PC-3 (cell line): ENCODE measurements around the gene ARHGEF28. TPM values are rescaled to one million over a fixed set of nuclear protein-coding genes. Genes with fewer than 3 reads are reported as not detected.

Experiments used
- ATAC-seq: fragments of 200-7000 bp; cut with Tn5 transposase; 2 replicates; pipeline ENCODE4 v1.9.1; 2020; ENCODE audit warnings: mild to moderate bottlenecking, moderate library complexity
- BruUV-seq: library from RNA; stranded (reverse); fragments of 400-500 nt; replicated peaks from 2 replicates; lab custom pipeline; 2021; lab: Mats Ljungman, UMichigan
- CTCF ChIA-PET: fragments of 300-600 bp; sonication (Branson Sonifier 250); formaldehyde crosslinking; loops from one replicate; lab custom pipeline; 2022; ENCODE audit warnings: antibody characterized with exemption; lab: Charles Lee
- POLR2A ChIA-PET: fragments of 300-600 bp; sonication (Branson Sonifier 250); formaldehyde crosslinking; loops from one replicate; lab custom pipeline; 2022; ENCODE audit warnings: antibody characterized with exemption; ENCODE audit not compliant: unreplicated experiment; lab: Charles Lee
- DNase-seq: peaks from one replicate; pipeline ENCODE4 v3.0.0-alpha.2; 2015
- H2AFZ ChIP-seq: fragments of 300-600 bp; sonication (generic); 2 replicates; pipeline ENCODE4 v1.6.0; 2016; ENCODE audit warnings: antibody characterized with exemption, low read length
- H3F3A ChIP-seq: fragments of 300-600 bp; sonication (generic); one replicate; pipeline ENCODE4 v1.6.0; 2017; ENCODE audit warnings: antibody characterized with exemption, low read length, control low read depth, mild to moderate bottlenecking; ENCODE audit not compliant: unreplicated experiment
- H3K27ac ChIP-seq: fragments of 300-600 bp; sonication (generic); 2 replicates; pipeline ENCODE4 v1.5.1; 2016; ENCODE audit warnings: mild to moderate bottlenecking, low read length
- H3K27me3 ChIP-seq: fragments of 300-600 bp; sonication (generic); 2 replicates; pipeline ENCODE4 v1.6.1; 2016; ENCODE audit warnings: low read length, mixed read lengths
- H3K36me3 ChIP-seq: fragments of 300-600 bp; sonication (generic); 2 replicates; pipeline ENCODE4 v1.6.1; 2016; ENCODE audit warnings: low read depth, mixed run types, low read length, mixed read lengths
- H3K4me1 ChIP-seq: fragments of 300-600 bp; sonication (generic); 2 replicates; pipeline ENCODE4 v1.5.1; 2016; ENCODE audit warnings: low read length; ENCODE audit not compliant: insufficient read depth
- H3K4me2 ChIP-seq: fragments of 300-600 bp; sonication (generic); 2 replicates; pipeline ENCODE4 v1.6.0; 2016; ENCODE audit warnings: low read length
- H3K4me3 ChIP-seq: fragments of 300-600 bp; sonication (generic); 2 replicates; pipeline ENCODE4 v1.5.1; 2016; ENCODE audit warnings: mild to moderate bottlenecking, low read length, mixed read lengths
- H3K79me2 ChIP-seq: fragments of 300-600 bp; sonication (generic); 2 replicates; pipeline ENCODE4 v1.6.1; 2017; ENCODE audit warnings: low read length, mixed read lengths
- H3K9ac ChIP-seq: fragments of 300-600 bp; sonication (generic); 2 replicates; pipeline ENCODE4 v1.6.0; 2016; ENCODE audit warnings: mild to moderate bottlenecking, low read length
- H3K9me2 ChIP-seq: fragments of 300-600 bp; sonication (generic); replicated peaks from 2 replicates; pipeline ENCODE4 v1.6.1; 2016; ENCODE audit warnings: mixed run types, low read length, mixed read lengths
- H3K9me3 ChIP-seq: fragments of 300-600 bp; sonication (generic); 2 replicates; pipeline ENCODE4 v1.6.1; 2016; ENCODE audit warnings: low read length, mixed read lengths
- H4K20me1 ChIP-seq: fragments of 300-600 bp; sonication (generic); 2 replicates; pipeline ENCODE4 v1.6.1; 2016; ENCODE audit warnings: low read length, mixed read lengths
- CTCF ChIP-seq: fragments of 300-600 bp; sonication (generic); conservative IDR thresholded peaks from 2 replicates; pipeline ENCODE4 v1.5.1; 2017; ENCODE audit warnings: antibody characterized with exemption, low read depth, mild to moderate bottlenecking, low read length
- EZH2 ChIP-seq: fragments of 300-600 bp; sonication (generic); IDR thresholded peaks from one replicate; pipeline ENCODE4 v1.6.1; 2017; ENCODE audit warnings: antibody characterized with exemption, mild to moderate bottlenecking, low read length; ENCODE audit not compliant: unreplicated experiment
- EZH2phosphoT487 ChIP-seq: fragments of 300-600 bp; sonication (generic); IDR thresholded peaks from 2 replicates; pipeline ENCODE4 v1.6.1; 2018; ENCODE audit warnings: mild to moderate bottlenecking, antibody characterized with exemption, low read length, borderline replicate concordance
- intact Hi-C: fragments of 100-400 bp; cut with micrococcal nuclease; formaldehyde crosslinking; loops from 2 replicates; pipeline ENCODE4 v1.9.0; 2023
- total RNA-seq: library from RNA; depleted of rRNA; stranded (reverse); fragments of >200 nt; gene quantifications from 2 replicates; pipeline ENCODE4 v1.2.3, GENCODE V29; 2014

The ARHGEF28 gene
- total RNA-seq, 1 experiment from 2014 or later, result 24.2 TPM

GRCh38 chr5:73938938-73939320 is 312.9 kb downstream of the ARHGEF28 start:
- Histone ChIP-seq H3K4me2 (peak overlapping the region; percentile 60), H3K79me2 (no peaks in the 10 kb centered on the region), H3K9me3 (no peaks in the 10 kb centered on the region), H3K36me3 (no peaks in the 10 kb centered on the region), H3K27ac (peak overlapping the region; percentile 72), H3F3A (no peaks in the 10 kb centered on the region), H3K9ac (no peak overlapping the region), H2AFZ (no peak overlapping the region), H3K27me3 (no peaks in the 10 kb centered on the region), H3K9me2 (no peaks in the 10 kb centered on the region), H4K20me1 (no peaks in the 10 kb centered on the region), H3K4me1 (peaks cover 23% of the 10 kb centered on the region), H3K4me3 (no peak overlapping the region)
- intact Hi-C loops, result no loop called here
- POLR2A ChIA-PET, result interaction anchor here (0.6 kb wide), 3 partner anchors 704 to 1274 kb away, joined by 4 to 13 read pairs (median 8); no protein-coding TSS in a partner anchor
- DNase-seq, result no peak
- CTCF ChIA-PET, result interaction anchor here (0.6 kb wide), 2 partner anchors 16 to 723 kb away, joined by 3 to 4 read pairs; no protein-coding TSS in a partner anchor
- TF ChIP-seq EZH2 (no peak), CTCF (no peak), EZH2phosphoT487 (no peak)
- no peak for ATAC-seq
- no TSS peak for BruUV-seq

GRCh38 chr5:73939557-73939956 is 313.6 kb downstream of the ARHGEF28 start:
- BruUV-seq, result no TSS peak
- no peak overlapping the region for H3K27ac ChIP-seq

More at GRCh38 chr5:73939557-73939956, 313.6 kb downstream of the ARHGEF28 start:
- no peaks in the 10 kb centered on the region for H3K79me2 ChIP-seq
- no peak overlapping the region for H3K4me2 ChIP-seq
- no peaks in the 10 kb centered on the region for H3K9me3 ChIP-seq
- intact Hi-C loops, result no loop called here
- H3F3A ChIP-seq, result no peaks in the 10 kb centered on the region
- peaks cover 23% of the 10 kb centered on the region for H3K4me1 ChIP-seq
- ChIA-PET POLR2A (no interaction called here), CTCF (no interaction called here)
- ATAC-seq, result no peak
- H3K27me3 ChIP-seq, result no peaks in the 10 kb centered on the region
- no peak overlapping the region for H2AFZ ChIP-seq
- no peak for DNase-seq
- H3K9me2 ChIP-seq, result no peaks in the 10 kb centered on the region
- H3K36me3 ChIP-seq, result no peaks in the 10 kb centered on the region
- no peaks in the 10 kb centered on the region for H4K20me1 ChIP-seq
- no peak overlapping the region for H3K9ac ChIP-seq
- H3K4me3 ChIP-seq, result no peak overlapping the region
- TF ChIP-seq EZH2 (no peak), CTCF (no peak), EZH2phosphoT487 (no peak)
